Activated naive CD4-positive, alpha-beta T cell treated with anti-CD3 and anti-CD28 coated beads for 36 hours (primary cell): ENCODE results near the gene DNAH14. TPM values are rescaled to one million over a fixed set of nuclear protein-coding genes. Genes with fewer than 3 reads are reported as not detected.
"Not testable (repeated sequence)": the region's sequence is repeated elsewhere in the genome, so short reads cannot be mapped to it uniquely, and the experiment has no call there.

Source experiments
- CTCF ChIA-PET: fragments of 350-600 bp; sonication (Branson Sonifier 250); formaldehyde crosslinking; loops from one replicate; lab custom pipeline; 2021; ENCODE audit warnings: antibody characterized with exemption; lab: Charles Lee
- DNase-seq: peaks from one replicate; pipeline ENCODE4 v3.0.0-alpha.2; 2020
- H3K27ac Mint-ChIP-seq: one replicate; pipeline ENCODE4 v1.8.0; 2021; ENCODE audit warnings: mild to moderate bottlenecking, mixed read lengths
- H3K27me3 Mint-ChIP-seq: one replicate; pipeline ENCODE4 v1.8.0; 2021; ENCODE audit warnings: low read depth, mixed read lengths
- H3K36me3 Mint-ChIP-seq: one replicate; pipeline ENCODE4 v1.8.0; 2021; ENCODE audit warnings: low read depth, mixed read lengths
- H3K4me1 Mint-ChIP-seq: one replicate; pipeline ENCODE4 v1.8.0; 2021; ENCODE audit warnings: low read depth, mixed read lengths
- H3K4me3 Mint-ChIP-seq: one replicate; pipeline ENCODE4 v1.8.0; 2021; ENCODE audit warnings: mild to moderate bottlenecking, moderate library complexity, mixed read lengths
- H3K9me3 Mint-ChIP-seq: one replicate; pipeline ENCODE4 v1.8.0; 2021; ENCODE audit warnings: mixed read lengths
- intact Hi-C: fragments of 100-400 bp; cut with micrococcal nuclease; formaldehyde crosslinking; loops from one replicate; pipeline ENCODE4 v1.15.1; 2023
- total RNA-seq, 2 experiments: library from RNA; stranded (reverse); gene quantifications; one replicate each; pipeline ENCODE4 v1.2.3, GENCODE V29; 2021

The DNAH14 gene
- total RNA-seq, 2 experiments from 2014 or later, result 0.38 to 0.89 TPM

DNA sequence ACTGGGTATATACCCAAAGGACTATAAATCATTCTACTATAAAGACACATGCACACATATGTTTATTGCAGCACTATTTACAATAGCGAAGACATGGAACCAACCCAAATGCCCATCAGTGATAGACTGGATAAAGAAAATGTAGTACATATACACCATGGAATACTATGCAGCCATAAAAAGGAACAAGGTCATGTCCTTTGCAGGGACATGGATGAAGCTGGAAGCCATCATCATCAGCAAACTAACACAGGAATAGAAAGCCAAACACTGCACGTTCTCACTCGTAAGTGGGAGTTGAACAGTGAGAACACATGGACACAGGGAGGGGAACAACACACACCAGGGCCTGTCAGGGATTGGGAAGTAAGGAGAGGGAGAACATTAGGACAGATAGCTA is 1.8 kb upstream of the DNAH14 start:
- H3K36me3 Mint-ChIP-seq, H3K9me3 Mint-ChIP-seq, H3K27ac Mint-ChIP-seq, DNase-seq, H3K4me3 Mint-ChIP-seq, H3K4me1 Mint-ChIP-seq, intact Hi-C loops, CTCF ChIA-PET: not testable (repeated sequence)
- peaks cover 31% of the 10 kb centered on the region for H3K27me3 Mint-ChIP-seq

DNA sequence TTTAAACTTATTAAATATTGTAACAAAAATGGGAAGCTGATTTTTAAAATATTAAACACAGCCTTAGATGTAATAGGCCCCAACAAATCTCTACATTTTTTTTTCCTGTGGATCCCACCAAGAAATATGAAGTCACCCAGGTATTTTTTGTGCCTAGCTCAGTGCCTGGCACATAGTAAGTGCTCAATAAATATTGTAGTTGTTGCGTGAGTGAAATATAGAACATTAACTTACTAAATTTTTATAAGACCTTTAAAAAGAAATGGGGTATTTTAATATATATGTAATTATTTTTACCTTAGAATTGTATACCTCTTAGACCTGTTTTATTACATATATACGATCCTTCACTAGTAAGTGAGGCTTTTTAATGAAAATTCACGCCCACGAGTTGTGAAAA is 569 bp upstream of the DNAH14 start:
- intact Hi-C loops, result no loop called here
- no peak overlapping the region for H3K27ac Mint-ChIP-seq
- CTCF ChIA-PET, result no interaction called here
- peaks cover 6% of the 10 kb centered on the region for H3K36me3 Mint-ChIP-seq
- H3K9me3 Mint-ChIP-seq, result peaks cover 17% of the 10 kb centered on the region
- no peak for DNase-seq
- peaks cover 37% of the 10 kb centered on the region for H3K27me3 Mint-ChIP-seq
- no peaks in the 10 kb centered on the region for H3K4me1 Mint-ChIP-seq
- H3K4me3 Mint-ChIP-seq, result no peak overlapping the region

DNA sequence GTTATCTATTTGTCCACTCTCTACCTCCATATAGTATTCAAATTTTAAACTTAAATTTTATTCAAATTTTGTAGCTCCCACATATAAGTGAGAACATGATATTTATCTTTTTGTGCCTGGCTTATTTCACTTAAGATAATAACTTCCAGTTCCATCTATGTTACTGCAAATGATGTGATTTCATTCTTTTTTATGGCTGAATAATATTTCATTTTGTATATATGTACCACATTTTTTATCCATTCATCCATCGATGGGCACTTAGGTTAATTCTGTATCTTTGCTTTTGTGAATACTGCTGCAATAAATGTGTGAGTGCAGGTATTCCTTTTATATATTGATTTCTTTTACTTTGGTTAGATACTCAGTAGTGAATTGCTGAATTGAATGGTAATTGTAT is 2.1 kb downstream of the DNAH14 start:
- intact Hi-C loops, result no loop called here
- CTCF ChIA-PET, result interaction anchor here (1.1 kb wide), 1 partner anchor 80 kb away, joined by 3 read pairs; no protein-coding TSS in a partner anchor
- Mint-ChIP-seq H3K27ac (no peak overlapping the region), H3K9me3 (peaks cover 29% of the 10 kb centered on the region), H3K4me3 (no peak overlapping the region), H3K27me3 (peaks cover 40% of the 10 kb centered on the region), H3K4me1 (no peaks in the 10 kb centered on the region), H3K36me3 (peaks cover 9% of the 10 kb centered on the region)
- no peak for DNase-seq

DNA sequence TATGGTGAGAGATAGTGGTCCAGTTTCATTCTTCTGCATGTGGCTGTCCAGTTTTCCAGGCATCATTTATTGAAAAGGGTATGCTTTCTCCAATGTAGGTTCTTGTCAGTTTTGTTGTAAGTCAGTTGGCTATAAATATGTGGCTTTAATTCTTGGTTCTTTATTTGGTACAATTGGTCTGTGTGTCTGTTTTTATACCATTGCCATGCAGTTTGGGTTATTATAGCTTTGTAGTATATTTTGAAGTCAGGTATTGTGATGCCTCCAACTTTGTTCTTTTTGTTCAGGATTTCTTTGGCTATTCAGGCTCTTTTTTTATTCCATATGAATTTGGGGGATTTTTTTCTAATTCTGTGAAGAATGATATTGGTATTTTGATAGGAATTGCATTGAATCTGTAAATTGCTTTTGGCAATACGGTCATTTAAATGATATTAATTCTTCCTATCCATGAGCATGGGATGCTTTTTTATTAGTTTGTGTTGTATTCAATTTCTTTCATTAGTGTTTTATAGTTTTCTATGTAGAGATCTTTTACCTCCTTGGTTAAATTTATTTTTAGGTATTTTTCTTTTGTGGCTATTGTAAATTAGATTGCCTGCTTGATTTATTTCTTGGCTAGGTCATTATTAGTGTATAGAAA is 3.3 kb downstream of the DNAH14 start:
- Mint-ChIP-seq H3K27ac (no peak overlapping the region), H3K36me3 (peaks cover 9% of the 10 kb centered on the region), H3K4me3 (no peak overlapping the region), H3K9me3 (peaks cover 29% of the 10 kb centered on the region), H3K27me3 (peaks cover 34% of the 10 kb centered on the region), H3K4me1 (no peaks in the 10 kb centered on the region)
- no peak for DNase-seq
- intact Hi-C loops, result no loop called here
- CTCF ChIA-PET, result no interaction called here

DNA sequence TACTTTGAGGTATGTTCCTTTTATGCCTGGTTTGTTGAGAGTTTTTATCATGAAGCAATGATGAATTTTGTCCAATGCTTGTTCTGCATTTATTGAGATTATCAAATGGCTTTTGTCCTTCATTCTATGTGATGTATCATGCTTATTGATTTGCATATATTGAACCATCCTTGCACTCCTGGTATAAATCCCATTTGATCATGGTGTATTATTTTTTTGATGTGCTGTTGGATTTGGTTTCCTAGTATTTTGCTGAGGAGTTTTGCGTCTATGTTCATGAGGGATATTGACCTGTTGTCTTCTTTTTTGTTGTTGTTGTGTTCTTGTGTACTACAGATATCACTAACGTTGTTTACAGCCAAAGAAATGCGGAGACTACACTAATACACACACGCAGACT is 4.1 kb downstream of the DNAH14 start:
- no peaks in the 10 kb centered on the region for H3K4me1 Mint-ChIP-seq
- CTCF ChIA-PET, result no interaction called here
- no peak for DNase-seq
- peaks cover 29% of the 10 kb centered on the region for H3K9me3 Mint-ChIP-seq
- no peak overlapping the region for H3K4me3 Mint-ChIP-seq
- intact Hi-C loops, result no loop called here
- peaks cover 31% of the 10 kb centered on the region for H3K27me3 Mint-ChIP-seq
- no peak overlapping the region for H3K27ac Mint-ChIP-seq
- peaks cover 9% of the 10 kb centered on the region for H3K36me3 Mint-ChIP-seq

DNA sequence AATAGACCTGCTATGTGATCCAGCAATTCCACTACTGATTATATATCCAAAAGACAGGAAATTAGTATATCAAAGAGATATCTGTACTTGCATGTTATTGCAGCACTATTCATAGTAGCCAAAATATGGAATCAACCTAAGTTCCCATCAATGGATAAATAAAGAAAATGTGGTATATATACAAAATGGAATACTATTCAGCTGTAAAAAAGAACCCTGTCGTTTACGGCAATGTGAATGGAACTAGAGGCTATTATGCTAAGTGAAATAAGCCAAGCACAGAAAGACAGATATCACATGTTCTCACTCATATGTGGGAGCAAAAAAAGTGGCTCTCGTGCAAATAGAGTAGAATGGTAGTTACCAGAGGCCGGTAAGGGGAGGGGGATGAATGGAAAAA is 9.2 kb downstream of the DNAH14 start:
- no peak overlapping the region for H3K27ac Mint-ChIP-seq
- H3K4me3 Mint-ChIP-seq, result no peak overlapping the region
- no peaks in the 10 kb centered on the region for H3K4me1 Mint-ChIP-seq
- intact Hi-C loops, result no loop called here
- peaks cover 6% of the 10 kb centered on the region for H3K27me3 Mint-ChIP-seq
- CTCF ChIA-PET, result no interaction called here
- peaks cover 18% of the 10 kb centered on the region for H3K9me3 Mint-ChIP-seq
- no peak for DNase-seq
- H3K36me3 Mint-ChIP-seq, result peaks cover 3% of the 10 kb centered on the region

DNA sequence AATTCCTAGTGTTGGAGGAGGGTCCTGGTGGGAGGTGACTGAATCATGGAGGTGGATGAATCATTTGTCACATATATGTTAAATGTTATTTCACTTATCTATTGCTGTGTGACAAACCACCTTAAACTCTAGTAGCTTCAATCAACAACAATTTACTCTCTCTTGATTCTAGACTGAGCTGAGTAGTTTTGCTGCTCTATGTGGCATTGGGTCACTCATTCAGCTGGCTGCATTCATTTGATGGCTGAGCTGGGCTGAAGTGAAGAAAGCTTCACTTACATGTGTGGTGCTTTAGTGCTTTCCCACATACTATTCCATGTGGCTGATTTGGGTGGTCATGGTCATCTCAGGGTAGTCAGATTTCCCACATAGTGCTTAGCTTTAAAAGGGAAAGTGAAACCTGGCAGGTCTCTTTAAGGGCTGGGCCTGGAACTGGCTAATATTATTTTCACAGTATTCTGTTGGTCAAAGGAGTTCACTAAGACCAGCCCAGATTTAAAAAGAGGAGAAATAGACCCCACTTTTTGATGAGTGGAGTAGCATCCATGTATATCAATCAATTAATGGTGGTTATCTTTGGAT is 10.5 kb downstream of the DNAH14 start:
- intact Hi-C loops, result no loop called here
- no peak for DNase-seq
- peaks cover 3% of the 10 kb centered on the region for H3K27me3 Mint-ChIP-seq
- H3K36me3 Mint-ChIP-seq, result no peaks in the 10 kb centered on the region
- no peak overlapping the region for H3K4me3 Mint-ChIP-seq
- peaks cover 7% of the 10 kb centered on the region for H3K9me3 Mint-ChIP-seq
- no peaks in the 10 kb centered on the region for H3K4me1 Mint-ChIP-seq
- no peak overlapping the region for H3K27ac Mint-ChIP-seq
- CTCF ChIA-PET, result interaction anchor here (0.8 kb wide), 1 partner anchor 17 kb away, joined by 3 read pairs; no protein-coding TSS in a partner anchor

DNA sequence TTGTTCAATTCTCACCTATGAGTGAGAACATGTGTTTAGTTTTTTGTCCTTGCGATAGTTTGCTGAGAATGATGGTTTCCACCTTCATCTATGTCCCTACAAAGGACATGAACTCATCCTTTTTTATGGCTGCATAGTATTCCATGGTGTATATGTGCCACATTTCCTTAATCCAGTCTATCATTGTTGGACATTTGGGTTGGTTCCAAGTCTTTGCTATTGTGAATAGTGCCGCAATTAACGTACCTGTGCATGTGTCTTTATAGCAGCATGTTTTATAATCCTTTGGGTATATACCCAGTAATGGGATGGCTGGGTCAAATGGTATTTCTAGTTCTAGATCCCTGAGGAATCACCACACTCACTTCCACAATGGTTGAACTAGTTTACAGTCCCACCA is 11.3 kb downstream of the DNAH14 start:
- CTCF ChIA-PET, result interaction anchor here (1.0 kb wide), 1 partner anchor 18 kb away, joined by 3 read pairs; no protein-coding TSS in a partner anchor

DNA sequence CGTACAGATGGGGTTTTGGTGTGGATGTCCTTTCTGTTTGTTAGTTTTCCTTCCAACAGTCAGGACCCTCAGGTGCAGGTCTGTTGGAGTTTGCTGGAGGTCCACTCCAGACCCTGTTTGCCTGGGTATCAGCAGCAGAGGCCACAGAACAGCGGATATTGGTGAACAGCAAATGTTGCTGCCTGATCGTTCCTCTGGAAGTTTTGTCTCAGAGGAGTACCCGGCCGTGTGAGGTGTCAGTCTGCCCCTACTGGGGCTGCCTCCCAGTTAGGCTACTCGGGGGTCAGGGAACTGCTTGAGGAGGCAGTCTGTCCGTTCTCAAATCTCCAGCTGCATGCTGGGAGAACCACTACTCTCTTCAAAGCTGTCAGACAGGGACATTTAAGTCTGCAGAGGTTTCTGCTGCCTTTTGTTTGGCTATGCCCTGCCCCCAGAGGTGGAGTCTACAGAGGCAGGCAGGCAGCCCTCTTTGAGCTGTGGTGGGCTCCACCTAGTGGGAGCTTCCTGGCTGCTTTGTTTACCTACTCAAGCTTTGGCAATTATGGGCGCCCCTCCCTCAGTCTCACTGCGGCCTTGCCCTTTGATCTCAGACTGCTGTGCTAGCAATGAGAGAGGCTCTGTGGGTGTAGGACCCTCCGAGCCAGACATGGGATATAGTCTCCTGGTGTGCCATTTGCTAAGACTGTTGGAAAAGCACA is 16.3 kb downstream of the DNAH14 start:
- intact Hi-C loops, H3K27ac Mint-ChIP-seq, DNase-seq, CTCF ChIA-PET, H3K36me3 Mint-ChIP-seq, H3K9me3 Mint-ChIP-seq, H3K4me1 Mint-ChIP-seq, H3K27me3 Mint-ChIP-seq, H3K4me3 Mint-ChIP-seq: not testable (repeated sequence)

More for the DNA sequence above, 11.3 kb downstream of the DNAH14 start:
- H3K27me3 Mint-ChIP-seq, intact Hi-C loops, H3K4me3 Mint-ChIP-seq, DNase-seq, H3K4me1 Mint-ChIP-seq, H3K27ac Mint-ChIP-seq, H3K36me3 Mint-ChIP-seq, H3K9me3 Mint-ChIP-seq: not testable (repeated sequence)

DNA sequence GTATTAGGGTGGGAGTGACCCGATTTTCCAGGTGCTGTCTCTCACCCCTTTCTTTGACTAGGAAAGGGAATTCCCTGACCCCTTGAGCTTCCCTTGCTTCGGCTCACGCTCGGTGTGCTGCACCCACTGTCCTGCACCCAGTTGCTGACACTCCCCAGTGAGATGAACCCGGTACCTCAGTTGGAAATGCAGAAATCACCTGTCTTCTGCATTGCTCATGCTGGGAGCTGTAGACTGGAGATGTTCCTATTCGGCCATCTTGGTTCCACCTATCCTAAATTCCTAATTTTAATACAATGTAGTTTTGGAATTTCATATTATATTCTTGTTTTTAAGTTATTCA is 16.8 kb downstream of the DNAH14 start:
- H3K36me3 Mint-ChIP-seq, H3K9me3 Mint-ChIP-seq, CTCF ChIA-PET, H3K4me3 Mint-ChIP-seq, H3K27me3 Mint-ChIP-seq, H3K27ac Mint-ChIP-seq, intact Hi-C loops, H3K4me1 Mint-ChIP-seq, DNase-seq: not testable (repeated sequence)

DNA sequence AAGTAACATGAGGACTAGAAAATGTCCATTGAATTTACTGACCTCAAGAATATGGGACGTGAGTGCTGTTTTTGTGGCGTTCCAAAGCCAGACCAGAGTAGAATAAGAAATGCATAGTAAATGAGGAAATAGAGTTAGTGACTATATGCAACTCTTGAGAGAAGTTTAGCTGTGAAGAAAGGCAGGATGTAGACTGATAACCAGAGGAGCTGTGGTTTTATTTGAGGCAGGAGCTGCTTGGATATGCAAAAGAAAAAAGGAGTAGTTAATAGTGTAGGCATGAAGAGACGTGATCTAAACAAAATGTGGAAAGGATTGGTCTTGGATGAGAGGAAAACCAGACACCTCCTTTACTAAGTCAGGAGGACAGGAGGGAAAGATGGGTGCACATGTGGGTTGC is 28.2 kb downstream of the DNAH14 start:
- Mint-ChIP-seq H3K36me3 (no peaks in the 10 kb centered on the region), H3K27me3 (no peaks in the 10 kb centered on the region), H3K9me3 (no peaks in the 10 kb centered on the region), H3K27ac (no peak overlapping the region), H3K4me1 (no peaks in the 10 kb centered on the region), H3K4me3 (no peak overlapping the region)
- intact Hi-C loops, result no loop called here
- CTCF ChIA-PET, result no interaction called here
- DNase-seq, result no peak

DNA sequence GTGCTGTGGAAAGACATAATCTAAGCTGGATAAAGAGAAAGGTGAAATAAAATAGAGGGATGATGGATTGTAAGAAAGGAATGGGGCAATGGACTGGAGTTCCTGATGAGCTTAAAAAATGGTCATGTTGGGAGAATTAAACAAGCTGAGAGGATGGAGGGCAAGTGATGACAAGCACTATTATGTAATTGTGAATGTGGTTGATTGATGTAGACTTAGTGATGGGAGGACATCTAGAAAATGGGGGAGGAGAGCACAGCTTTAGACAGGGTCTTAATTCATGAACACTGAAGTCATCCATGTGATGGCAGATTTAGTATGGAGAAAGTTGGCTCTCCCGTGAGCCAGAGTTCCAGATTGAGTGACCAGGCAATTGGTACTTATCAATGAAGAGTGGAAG is 29.0 kb downstream of the DNAH14 start:
- H3K27ac Mint-ChIP-seq, result no peak overlapping the region
- intact Hi-C loops, result no loop called here
- no peaks in the 10 kb centered on the region for H3K36me3 Mint-ChIP-seq
- no peaks in the 10 kb centered on the region for H3K27me3 Mint-ChIP-seq
- no peaks in the 10 kb centered on the region for H3K9me3 Mint-ChIP-seq
- CTCF ChIA-PET, result no interaction called here
- H3K4me3 Mint-ChIP-seq, result no peak overlapping the region
- no peak for DNase-seq
- H3K4me1 Mint-ChIP-seq, result no peaks in the 10 kb centered on the region

DNA sequence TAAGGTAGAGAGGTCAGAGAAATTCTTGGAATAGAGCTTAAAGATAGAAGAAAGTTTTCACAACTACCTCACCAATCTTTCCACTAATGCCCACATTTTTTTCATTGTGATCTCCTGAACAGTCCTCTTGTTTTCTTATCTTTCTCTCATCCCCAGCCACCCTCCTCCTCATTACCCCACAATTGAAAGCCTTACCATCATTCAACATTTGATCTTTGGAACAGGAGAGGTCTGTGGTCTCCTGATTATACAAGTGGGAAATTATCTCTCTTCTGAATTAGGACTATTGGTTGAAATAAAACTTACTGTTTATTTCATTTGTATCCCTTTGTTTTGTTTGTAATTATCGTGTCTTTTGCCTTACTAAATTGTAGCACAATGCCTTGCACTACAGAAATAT is 29.6 kb downstream of the DNAH14 start:
- Mint-ChIP-seq H3K4me1 (no peaks in the 10 kb centered on the region), H3K27me3 (no peaks in the 10 kb centered on the region), H3K4me3 (no peak overlapping the region), H3K27ac (no peak overlapping the region), H3K9me3 (no peaks in the 10 kb centered on the region), H3K36me3 (no peaks in the 10 kb centered on the region)
- no peak for DNase-seq
- intact Hi-C loops, result no loop called here
- CTCF ChIA-PET, result no interaction called here
